Rectal smooth muscle tissue (tissue), 1 donor: Measurements from ENCODE around the gene YBX2.

Experiments
- H3K27ac ChIP-seq: one replicate; pipeline ENCODE4 v1.7.0; 2013; ENCODE audit warnings: low read depth, low read length, inconsistent platforms
- H3K27me3 ChIP-seq: one replicate; pipeline ENCODE4 v1.7.0; 2013; ENCODE audit warnings: low read length; ENCODE audit not compliant: control insufficient read depth, insufficient read depth
- H3K36me3 ChIP-seq: one replicate; pipeline ENCODE4 v1.7.0; 2013; ENCODE audit warnings: low read length; ENCODE audit not compliant: control insufficient read depth, insufficient read depth
- H3K4me1 ChIP-seq: one replicate; pipeline ENCODE4 v1.7.0; 2013; ENCODE audit warnings: low read length; ENCODE audit not compliant: control insufficient read depth, insufficient read depth
- H3K4me3 ChIP-seq: one replicate; pipeline ENCODE4 v1.7.0; 2013; ENCODE audit warnings: low read length
- H3K9ac ChIP-seq: one replicate; pipeline ENCODE4 v1.7.0; 2013; ENCODE audit warnings: low read length

Gene YBX2

DNA sequence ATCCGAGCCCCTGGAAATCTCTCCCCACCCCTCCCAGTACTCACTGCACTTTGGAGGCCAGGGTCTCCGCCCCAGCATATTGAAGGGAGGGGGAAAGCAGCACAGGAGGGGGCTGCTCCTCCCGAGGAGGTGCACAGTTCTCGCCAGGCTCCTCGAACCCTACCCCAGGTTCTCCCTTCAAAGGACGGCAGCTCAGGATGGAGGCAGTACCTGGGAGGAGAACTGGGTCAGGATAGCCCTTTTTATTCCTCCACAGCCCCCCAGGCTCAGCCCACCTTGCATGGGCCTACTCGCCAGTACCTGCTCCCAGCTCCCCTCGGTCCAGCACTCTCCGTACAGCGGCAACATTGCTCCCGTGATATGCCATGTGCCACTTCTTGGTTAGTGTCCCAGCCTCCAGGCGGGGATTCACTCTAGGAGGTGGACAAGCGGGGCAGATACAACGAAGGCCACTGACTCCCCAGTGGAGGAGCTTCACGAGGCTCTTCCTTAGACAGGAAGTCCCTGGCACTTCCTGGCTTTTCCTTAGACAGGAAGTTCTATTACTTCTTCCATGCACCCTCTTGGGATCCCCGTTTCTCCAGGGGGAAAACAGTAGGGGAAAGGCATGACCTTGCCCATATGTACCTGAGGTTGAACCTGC is 22.8 kb upstream of the YBX2 start:
- no peak overlapping the region for H3K4me3 ChIP-seq
- no peak overlapping the region for H3K9ac ChIP-seq
- peaks cover 40% of the 10 kb centered on the region for H3K36me3 ChIP-seq
- no peaks in the 10 kb centered on the region for H3K27me3 ChIP-seq
- H3K4me1 ChIP-seq, result peaks cover 13% of the 10 kb centered on the region
- no peak overlapping the region for H3K27ac ChIP-seq

DNA sequence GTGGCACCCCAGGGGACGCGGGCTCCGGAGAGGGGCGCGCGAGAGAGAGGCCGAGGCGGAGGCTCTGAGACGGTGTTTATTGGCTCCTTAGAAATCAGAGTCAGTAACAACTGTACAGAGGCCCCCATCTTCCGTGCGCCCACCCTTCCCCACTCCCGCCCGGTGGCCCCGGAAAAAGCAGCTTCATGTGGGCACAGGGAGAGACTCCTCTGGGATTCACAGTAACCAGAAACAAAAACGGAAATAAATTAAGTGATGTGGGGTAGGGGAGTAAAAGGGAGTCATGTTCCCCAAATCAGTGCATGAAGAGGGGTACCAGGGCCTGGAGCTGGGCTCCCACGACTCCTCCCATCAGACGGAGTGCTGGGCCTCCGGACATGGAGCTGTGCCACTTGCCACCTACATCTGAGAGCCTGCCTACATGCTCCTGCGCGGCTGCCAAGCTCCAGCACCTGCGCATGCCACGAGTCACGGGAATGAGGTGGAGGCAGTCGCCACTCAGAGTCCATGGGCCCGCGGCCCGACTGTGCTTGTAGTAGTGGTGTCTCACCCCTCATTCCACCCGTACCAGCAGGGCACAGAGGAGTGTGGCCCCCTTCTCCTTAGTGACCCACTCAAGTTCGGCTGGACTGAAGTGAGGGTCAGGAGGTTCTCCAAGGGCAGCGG is 21.3 kb upstream of the YBX2 start:
- Histone ChIP-seq H3K36me3 (peaks cover 34% of the 10 kb centered on the region), H3K4me3 (peak overlapping the region; percentile 92), H3K27ac (peak overlapping the region; percentile 92), H3K9ac (peak overlapping the region; percentile 8), H3K27me3 (no peaks in the 10 kb centered on the region), H3K4me1 (peaks cover 13% of the 10 kb centered on the region)

DNA sequence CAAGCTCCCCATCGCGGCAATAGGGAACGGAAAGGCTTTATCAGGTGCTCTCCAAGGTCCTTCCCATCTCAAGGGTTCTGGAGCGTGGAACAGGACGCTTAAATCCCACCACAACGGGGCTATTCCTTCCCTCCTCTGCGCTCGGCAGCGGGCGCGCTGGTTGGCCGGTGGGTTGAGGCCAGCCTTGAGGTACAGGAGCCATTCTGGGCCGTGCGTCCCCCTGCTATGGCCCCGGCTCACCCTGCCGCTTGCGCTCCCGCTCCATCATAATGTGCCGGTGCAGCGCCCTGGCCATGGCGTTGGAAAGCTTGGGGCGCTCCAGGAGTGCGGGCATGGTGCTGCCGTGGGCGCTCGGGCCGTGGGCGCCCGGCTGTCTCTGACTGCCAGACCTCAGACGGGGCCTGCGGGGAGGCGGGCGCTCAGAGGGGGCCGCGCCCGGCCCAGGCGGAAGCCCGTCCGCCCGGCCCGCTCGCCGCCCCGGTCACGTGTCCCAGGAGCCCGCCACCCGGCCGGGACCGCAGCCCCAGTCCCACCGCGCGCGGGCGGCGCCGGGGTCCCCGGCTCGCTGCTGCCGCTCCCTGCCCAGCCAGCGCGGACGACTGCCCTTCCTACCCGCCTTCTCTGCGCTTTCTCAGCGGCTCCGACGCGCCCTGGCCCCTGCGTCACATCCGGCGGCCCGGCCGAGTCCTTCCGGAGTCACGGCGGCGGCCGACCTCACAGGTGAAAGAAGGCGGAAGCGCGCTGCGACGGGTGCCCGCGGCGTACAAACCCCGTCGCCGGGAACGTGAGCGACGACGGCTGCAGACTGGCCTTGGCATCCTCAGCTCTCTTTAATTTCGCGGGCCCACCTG is 20.5 kb upstream of the YBX2 start, which contains the start of gene GPS2:
GPS2 (minus strand) TSS at position 642 of the 851 bp plus-strand sequence; CDS start at position 334, 308 bp downstream.
- peaks cover 13% of the 10 kb centered on the region for H3K4me1 ChIP-seq

DNA sequence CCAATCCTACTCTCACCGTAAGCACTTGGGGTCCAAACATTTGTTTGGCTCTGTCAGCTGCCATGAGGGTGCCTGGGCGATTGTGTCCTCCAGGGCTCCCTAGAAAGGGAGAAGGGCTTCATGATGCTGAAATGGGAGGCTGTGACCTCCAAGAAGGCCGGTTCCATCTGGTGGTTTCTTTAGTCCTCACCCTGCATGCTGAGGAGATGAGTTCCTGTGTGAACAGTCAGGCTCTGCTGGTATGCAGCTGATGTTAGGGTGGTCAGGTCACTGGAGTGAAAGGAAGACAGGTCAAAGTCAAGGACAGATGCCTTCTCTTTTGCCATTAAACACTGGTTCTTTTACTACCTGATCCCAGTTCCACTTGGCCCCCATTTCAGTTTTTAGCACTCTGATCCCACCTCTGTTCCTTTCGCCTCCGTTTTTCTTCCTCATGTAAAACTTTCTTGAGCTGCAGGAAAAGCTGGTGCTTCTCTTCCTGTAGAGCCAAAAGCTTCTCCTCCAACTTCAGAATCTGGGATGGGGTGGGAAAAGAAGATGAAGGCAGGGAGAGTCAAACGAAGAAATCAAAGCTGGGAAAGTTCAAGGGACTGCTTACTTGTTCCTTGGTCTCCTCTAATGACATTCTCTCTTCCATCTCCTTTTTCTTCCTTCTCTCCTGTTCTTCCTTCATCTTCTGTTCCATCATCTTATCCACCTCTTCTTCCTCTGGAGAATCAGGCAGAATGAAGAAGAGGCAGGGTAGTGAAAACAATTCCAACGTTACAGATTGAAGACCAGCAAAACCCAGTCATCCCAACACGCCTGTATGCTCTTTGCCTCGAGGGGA is 19.7 kb upstream of the YBX2 start:
- Histone ChIP-seq H3K27ac (peak overlapping the region; percentile 92), H3K4me3 (peak overlapping the region; percentile 92), H3K36me3 (peaks cover 43% of the 10 kb centered on the region), H3K9ac (peak overlapping the region; percentile 92), H3K27me3 (no peaks in the 10 kb centered on the region), H3K4me1 (peaks cover 19% of the 10 kb centered on the region)

More for the DNA sequence above, 20.5 kb upstream of the YBX2 start, which contains the start of gene GPS2:
- no peaks in the 10 kb centered on the region for H3K27me3 ChIP-seq
- H3K36me3 ChIP-seq, result peaks cover 42% of the 10 kb centered on the region
- peak within 1 kb of the TSS; percentile 92 for H3K27ac ChIP-seq
- peak within 1 kb of the TSS; percentile 92 for H3K4me3 ChIP-seq
- peak within 1 kb of the TSS; percentile 92 for H3K9ac ChIP-seq

DNA sequence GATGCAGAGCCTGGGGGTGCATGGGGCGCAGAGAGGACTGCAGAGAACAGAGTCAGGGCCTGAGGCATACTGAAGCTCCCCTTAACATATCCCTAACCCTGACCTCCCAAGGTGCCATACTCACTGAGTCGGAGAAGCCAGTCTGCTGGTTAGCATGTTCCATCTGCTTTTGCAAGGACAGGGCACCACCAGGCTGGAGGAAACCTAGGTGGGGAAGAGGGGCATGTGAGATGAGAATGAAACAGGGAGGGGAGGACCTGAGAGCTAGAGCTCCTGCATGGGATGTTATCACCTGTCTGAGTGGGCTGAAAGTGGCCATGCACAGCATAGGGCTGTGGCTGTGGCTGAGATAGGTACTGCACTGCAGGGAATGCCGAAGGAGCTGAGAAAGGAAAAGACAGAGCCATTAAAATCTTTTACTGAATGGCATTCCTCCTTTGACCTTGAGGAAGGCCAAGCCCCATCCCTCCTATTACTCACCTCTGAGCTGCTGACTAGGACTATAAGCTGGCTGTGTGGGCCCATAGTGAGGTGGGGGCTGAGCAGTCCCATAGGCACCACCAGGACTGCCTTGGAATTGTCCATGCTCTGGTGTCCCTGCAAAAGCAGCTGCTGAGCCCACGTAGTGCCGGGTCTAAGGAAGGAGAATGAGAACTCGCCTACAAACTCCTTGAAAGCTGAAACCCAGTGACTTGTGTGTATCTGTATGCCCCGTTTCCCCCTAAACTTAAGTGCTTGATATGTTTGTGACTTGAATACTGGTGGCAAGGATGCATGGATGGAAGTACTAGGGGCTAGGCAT is 18.9 kb upstream of the YBX2 start:
- Histone ChIP-seq H3K27ac (no peak overlapping the region), H3K36me3 (peaks cover 38% of the 10 kb centered on the region), H3K4me1 (peaks cover 24% of the 10 kb centered on the region), H3K27me3 (no peaks in the 10 kb centered on the region), H3K9ac (no peak overlapping the region), H3K4me3 (no peak overlapping the region)

DNA sequence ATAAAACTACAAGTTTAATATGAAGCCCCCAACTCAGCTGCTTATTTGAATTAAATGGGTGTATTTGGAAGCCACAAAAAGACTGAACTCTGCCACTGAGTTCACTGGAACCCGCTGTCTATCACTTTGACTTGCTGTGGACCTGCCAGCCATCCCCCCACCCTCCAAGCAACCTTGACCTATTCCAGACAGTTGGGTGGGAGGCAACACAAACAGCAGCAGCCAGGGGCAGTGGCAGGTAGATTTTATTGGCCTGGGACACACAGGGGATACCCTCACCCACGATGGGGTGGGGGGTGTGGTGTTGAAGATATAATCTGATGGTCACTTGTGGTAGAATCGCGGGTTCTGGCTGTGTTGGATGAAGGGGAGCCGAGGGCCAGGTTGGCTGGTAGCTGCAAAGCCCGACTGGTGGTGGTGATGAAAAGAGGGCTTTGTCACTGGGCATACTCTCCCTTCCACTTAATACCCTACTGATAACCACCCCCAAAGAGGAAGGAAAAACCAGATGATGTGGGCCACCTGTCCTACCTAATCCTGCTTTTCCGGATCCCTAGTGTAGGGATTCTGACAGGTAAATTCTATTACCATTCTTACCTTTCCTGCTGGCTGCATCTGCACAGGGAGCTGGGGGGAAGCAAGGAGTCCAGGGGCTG is 18.1 kb upstream of the YBX2 start:
- Histone ChIP-seq H3K27ac (no peak overlapping the region), H3K9ac (no peak overlapping the region), H3K36me3 (peaks cover 36% of the 10 kb centered on the region), H3K4me3 (no peak overlapping the region), H3K4me1 (peaks cover 24% of the 10 kb centered on the region), H3K27me3 (no peaks in the 10 kb centered on the region)

DNA sequence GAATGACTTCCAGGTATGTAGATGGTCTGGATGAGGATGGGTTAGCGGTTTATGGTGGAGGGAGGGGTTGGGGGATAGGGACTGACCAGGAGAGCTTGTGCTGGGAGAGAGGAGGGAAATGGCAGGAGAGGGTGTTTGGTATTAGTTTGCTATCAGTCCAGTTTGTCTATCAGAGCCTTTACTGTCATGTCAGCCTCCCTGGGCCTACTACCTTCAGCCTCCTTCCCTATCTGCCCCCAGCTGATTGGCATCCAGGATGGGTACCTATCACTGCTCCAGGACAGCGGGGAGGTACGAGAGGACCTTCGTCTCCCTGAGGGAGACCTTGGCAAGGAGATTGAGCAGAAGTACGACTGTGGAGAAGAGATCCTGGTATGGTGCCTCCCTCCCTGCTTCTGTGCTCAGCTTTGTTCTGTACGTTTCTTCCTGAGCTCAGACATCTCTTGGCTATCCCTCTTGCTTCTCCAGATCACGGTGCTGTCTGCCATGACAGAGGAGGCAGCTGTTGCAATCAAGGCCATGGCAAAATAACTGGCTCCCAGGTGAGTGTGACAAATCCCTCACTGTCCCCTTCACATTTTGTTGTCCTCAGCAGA is 16.8 kb upstream of the YBX2 start:
- Histone ChIP-seq H3K36me3 (peaks cover 32% of the 10 kb centered on the region), H3K4me1 (peaks cover 24% of the 10 kb centered on the region)

DNA sequence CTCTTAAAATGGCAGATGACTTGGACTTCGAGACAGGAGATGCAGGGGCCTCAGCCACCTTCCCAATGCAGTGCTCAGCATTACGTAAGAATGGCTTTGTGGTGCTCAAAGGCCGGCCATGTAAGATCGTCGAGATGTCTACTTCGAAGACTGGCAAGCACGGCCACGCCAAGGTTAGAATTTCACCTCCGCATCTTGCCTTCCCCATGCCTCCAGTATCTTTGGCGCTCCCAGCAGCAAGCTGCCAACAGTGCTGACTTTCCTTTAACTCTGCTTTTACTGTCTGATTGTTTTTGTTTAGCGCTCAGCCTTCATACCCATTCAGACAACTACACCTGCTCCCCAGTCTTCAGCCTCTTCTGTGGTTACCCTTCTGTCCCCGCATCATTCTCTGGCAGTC is 15.2 kb upstream of the YBX2 start:
- peaks cover 19% of the 10 kb centered on the region for H3K4me1 ChIP-seq
- H3K4me3 ChIP-seq, result no peak overlapping the region
- no peak overlapping the region for H3K9ac ChIP-seq
- no peak overlapping the region for H3K27ac ChIP-seq
- H3K27me3 ChIP-seq, result no peaks in the 10 kb centered on the region
- H3K36me3 ChIP-seq, result peaks cover 32% of the 10 kb centered on the region

More for the DNA sequence above, 16.8 kb upstream of the YBX2 start:
- Histone ChIP-seq H3K4me3 (no peak overlapping the region), H3K9ac (no peak overlapping the region), H3K27ac (no peak overlapping the region), H3K27me3 (no peaks in the 10 kb centered on the region)

DNA sequence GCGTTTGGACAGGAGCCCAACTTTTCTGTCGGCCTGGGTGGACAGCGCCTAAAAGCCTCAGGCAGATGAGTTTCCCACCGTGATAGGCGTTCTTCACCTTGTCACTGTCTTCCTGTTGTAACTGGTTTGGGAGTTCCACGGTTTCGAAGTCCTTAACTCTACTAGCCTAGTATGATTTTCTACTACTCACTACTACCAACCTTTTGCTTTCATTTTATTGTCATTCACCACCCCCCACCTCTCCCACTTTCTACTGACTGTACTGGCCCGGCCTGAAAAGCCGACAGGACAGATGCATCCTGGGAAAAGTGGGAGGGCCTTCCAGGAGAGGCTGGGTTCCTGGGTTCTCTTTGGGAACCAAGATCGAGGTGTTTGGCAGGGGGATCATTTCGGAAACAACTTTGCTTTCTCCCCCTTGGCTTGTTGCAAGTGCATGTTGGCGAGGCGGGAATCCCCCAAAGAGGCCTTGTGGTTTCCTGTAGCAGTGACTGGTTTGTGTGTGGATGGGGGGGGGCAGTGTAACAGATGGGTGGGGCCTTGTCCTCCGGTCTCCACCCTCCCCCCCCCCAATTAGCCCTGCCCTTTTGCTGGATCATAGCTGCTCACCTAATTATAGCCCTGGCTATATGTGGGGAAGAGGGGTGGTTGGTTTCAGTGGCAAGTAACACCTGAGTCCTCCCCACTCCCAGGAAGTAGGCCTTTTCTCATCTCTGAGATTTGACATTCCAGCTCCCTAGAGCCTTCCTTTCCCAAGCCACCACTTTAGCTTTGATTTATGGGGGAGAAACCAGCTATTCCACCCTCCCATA is 14.4 kb upstream of the YBX2 start:
- Histone ChIP-seq H3K9ac (peak overlapping the region; percentile 34), H3K4me3 (peak overlapping the region; percentile 77), H3K27ac (peak overlapping the region; percentile 97), H3K36me3 (peaks cover 32% of the 10 kb centered on the region), H3K4me1 (peaks cover 11% of the 10 kb centered on the region), H3K27me3 (no peaks in the 10 kb centered on the region)
